Urothelium cell line (cell line): Measurements from ENCODE around the gene NFATC4.
A peak's percentile ranks its signal among the peaks of the same experiment; 100 is the strongest.
"Not testable (repeated sequence)": the region's sequence is repeated elsewhere in the genome, so short reads cannot be mapped to it uniquely, and the experiment has no call there.

ENCODE experiments used
- DNase-seq: peaks from one replicate; pipeline ENCODE4 v3.0.0; 2011; ENCODE audit warnings: low spot score, mixed read lengths
- FAIRE-seq: peaks from 2 replicates; lab custom pipeline; 2011; peaks lifted over from hg19 to GRCh38; lab: Jason Lieb, UNC

NFATC4 gene

GRCh38 chr14:24338843-24339242 is 29.1 kb upstream of the NFATC4 start:
- DNase-seq: no peak
- no peak for FAIRE-seq

DNA sequence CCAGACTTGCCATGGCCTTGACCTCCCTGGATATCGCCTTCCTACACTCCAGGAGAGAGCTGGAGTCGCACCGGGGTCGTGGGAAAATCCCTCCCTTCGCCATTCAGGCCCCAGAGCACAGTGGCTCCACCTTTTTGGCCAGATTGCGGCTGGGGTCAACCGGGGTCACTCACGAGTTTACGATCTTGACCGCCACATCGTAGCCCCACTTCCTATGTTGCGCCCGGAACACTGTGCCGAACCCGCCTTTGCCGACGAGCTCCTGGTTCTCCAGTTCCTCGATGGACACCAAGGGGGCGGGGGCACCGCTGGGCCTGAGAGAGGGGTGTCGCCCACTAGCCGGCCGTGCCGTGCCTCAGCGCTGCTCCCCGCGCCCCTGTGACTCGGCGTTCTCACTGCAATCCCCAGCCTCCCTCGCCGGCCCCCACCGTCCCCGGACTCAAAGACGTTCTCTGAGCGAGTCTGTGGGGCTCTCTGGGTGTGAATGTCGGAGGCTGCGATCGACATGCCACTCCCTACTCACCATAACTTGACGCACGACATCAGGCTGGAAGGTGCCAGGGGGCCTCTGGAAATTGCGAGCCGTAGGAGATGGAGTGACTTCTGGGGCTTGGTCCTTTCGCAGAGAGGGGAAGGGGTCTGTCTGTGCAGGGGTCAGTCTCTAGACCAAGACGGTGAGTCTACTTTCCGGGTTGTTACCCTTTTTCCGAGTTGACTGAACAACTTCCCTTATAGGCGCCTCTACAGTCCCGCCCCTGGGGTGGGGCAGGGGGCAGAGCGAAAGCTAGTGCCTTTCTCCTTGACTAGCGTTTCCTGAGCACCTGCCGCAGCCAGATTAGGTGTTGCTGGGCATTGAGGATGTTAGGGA is 28.5 kb upstream of the NFATC4 start, which contains the start of gene RIPK3:
Gene RIPK3, minus strand, starts transcription at position 708 of the 868 bp plus-strand sequence. Its CDS starts 165 bp downstream, at position 543.
- no peak for DNase-seq
- FAIRE-seq: no peak

GRCh38 chr14:24340606-24341005 is 27.4 kb upstream of the NFATC4 start:
- FAIRE-seq (no peak), DNase-seq (no peak)

GRCh38 chr14:24342889-24343288 is 25.1 kb upstream of the NFATC4 start:
- DNase-seq (no peak), FAIRE-seq (no peak)

GRCh38 chr14:24343795-24344660 is 24.0 kb upstream of the NFATC4 start:
- FAIRE-seq (no peak), DNase-seq (no peak)

- no peak for DNase-seq
- no peak for FAIRE-seq
Observed at GRCh38 chr14:24347134-24347533, 20.9 kb upstream of the NFATC4 start.

- no peak for DNase-seq
- no peak for FAIRE-seq
Observed at GRCh38 chr14:24348186-24348585, 19.8 kb upstream of the NFATC4 start.

- DNase-seq: no peak
- FAIRE-seq: no peak
Observed at GRCh38 chr14:24349742-24350141, 18.2 kb upstream of the NFATC4 start.

DNA sequence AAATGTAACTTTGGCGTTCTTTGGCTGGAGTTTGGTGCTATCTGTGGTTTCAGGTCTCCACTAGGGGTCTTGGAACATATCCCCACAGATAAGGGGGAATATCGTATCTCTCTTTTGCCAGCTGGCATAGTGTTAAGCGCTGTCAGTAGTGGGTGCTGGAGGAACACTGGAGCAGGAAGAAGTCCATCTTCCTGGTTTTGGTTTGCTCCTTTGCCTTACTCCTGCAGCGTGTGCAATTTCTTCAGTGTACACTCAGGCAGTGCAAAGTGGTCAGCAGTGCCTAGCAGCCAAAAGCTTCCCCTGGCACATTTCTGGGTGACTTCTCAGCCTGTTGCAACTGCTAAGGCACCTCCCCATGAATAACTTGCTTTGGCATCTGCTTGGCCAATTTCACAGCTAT is 16.5 kb upstream of the NFATC4 start:
- DNase-seq: no peak
- FAIRE-seq: no peak

DNA sequence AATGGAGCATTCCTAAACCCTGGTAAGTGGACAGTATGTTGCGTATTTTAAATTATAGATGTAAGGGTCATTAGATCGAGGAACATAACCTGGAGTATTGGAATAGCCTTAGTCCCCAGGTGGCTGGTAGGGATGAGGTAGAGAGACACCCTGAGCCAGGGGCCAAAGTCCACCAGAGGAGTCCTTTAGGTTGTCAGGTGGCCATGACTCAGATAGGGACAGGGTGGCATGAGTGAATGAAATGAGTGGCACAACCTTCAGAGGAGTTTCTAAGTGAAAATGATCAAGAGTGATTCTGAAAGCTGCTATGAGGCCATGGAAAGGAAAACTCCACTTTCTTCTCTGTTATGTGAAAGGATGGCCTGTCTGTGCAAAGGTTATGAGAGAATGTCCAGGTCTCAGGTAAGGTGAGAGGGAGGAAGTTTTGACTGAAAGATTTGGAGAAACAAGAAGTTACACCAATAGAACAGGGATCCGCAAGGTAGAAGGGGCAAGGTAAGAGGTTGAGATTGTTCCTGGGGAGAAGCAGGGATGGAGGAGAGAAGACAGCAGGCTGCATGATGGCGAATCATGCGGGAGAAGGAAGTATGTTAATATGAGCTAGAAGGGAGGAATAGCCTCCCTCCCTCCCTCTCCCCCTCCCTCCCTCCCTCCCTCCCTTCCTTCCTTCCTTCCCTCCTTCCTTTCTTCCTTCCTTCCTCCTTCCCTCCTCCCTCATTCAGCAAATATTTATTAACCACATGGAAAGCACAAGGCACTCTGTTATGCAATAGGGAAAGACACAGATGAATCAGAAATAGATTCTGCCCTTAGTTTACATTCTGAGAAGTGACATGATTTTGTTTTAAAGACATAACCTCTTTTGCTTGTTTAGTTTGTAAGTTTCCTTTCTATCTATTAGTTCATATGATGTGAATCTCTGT is 14.2 kb upstream of the NFATC4 start:
- no peak for FAIRE-seq
- no peak for DNase-seq

DNA sequence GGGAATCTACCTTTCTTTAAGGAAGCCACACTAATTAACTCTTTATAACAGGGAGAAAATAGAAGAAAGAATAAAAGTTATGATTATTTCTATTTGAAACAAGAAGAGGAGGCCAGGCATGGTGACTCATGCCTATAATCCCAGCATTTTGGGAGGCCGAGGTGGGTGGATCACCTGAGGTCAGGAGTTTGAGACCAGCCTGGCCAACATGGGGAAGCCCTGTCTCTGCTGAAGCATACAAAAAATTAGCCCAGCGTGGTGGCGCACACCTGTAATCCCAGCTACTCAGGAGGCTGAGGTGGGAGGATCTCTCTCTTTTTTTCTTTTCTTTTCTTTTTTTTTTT is 13.5 kb upstream of the NFATC4 start:
- not testable (repeated sequence) for DNase-seq, FAIRE-seq

GRCh38 chr14:24355009-24355408 is 13.0 kb upstream of the NFATC4 start:
- FAIRE-seq: no peak

GRCh38 chr14:24356208-24356607 is 11.8 kb upstream of the NFATC4 start:
- FAIRE-seq: no peak

More at GRCh38 chr14:24355009-24355408, 13.0 kb upstream of the NFATC4 start:
- no peak for DNase-seq

GRCh38 chr14:24360281-24360680 is 7.7 kb upstream of the NFATC4 start:
- DNase-seq (no peak), FAIRE-seq (no peak)

More at GRCh38 chr14:24356208-24356607, 11.8 kb upstream of the NFATC4 start:
- no peak for DNase-seq

DNA sequence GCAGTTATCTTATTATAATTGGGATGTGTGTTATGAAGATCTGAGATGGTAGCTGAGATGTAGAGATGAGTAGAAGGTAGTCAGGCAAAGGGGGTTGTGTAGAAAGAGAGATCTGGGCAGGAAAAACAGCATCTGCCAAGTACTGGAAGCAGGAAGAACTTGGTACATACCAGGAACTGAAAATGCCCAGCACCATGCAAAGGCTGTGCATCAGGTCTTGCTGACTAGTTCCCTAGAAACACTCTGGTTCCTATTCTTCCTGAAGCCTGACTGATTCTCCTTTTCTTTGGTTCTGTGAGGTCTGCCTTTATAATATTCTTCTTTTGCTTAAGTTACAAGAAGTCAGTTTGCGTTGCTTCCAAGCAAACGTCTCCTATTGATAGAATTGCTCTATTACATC is 6.7 kb upstream of the NFATC4 start:
- DNase-seq (no peak), FAIRE-seq (no peak)

GRCh38 chr14:24362241-24362960 is 5.6 kb upstream of the NFATC4 start:
- FAIRE-seq (no peak), DNase-seq (no peak)

DNA sequence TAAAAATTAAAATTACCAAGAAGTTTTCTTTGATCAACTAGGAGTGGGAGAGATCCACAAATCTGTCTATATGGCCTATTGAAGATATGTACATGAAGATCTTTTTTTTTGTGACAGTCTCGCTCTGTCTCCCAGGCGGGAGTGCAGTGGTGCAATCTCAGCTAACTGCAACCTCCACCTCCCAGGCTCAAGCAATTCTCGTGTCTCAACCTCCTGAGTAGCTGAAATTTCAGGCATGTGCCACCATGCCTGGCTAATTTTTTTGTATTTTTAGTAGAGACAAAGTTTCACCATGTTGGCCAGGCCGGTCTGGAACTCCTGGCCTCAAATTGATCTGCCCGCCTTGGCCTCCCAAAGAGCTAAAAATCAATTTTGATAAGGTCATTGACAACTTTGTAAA is 4.6 kb upstream of the NFATC4 start:
- DNase-seq (no peak), FAIRE-seq (no peak)

- no peak for FAIRE-seq
Observed at GRCh38 chr14:24364841-24365240, 3.1 kb upstream of the NFATC4 start.

DNA sequence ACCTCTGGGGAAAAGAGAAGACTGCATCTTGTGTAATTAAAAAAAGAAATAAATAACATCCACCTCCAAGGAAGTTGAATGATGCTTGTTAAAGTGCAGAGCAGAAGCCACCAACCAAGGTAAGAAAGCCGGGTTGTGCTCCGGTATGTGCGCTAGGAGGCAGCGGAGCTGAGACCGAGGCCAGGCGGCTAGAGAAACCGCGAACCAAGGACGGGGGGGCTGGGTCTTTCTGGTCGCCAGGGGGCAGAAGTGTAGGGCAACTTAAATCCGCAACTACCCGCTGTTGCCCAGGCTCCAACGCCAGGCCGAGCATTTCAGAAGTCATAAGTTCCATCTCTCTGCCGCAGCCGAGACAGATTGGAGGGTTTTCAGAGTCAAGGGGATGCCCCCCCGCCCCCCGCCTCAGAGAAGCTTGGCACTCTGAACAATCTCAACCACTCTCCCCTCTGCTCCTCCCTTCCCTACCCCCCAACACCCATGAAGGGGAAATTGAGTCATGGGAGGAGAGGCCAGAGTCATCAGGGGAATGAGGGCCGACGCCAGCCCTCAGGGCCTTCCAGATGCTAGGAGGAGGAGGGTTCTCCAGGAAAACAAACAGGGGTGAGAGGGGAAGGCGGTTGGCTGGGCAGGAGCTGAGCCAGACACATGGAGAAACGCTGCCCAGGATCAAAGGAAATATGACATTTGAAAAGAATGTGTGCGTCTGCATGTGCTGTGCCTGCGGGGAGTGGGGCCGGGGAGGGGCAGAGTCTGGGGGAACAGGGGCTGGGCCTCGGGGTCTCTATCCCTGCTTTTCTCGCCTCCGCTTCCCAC is 2.2 kb upstream of the NFATC4 start:
- DNase-seq (peak; percentile 78), FAIRE-seq (no peak)

More at GRCh38 chr14:24364841-24365240, 3.1 kb upstream of the NFATC4 start:
- DNase-seq: no peak
